DOHH2 (cell line): ENCODE measurements around the gene DCLK1.

Experiments
- CTCF ChIP-seq: fragments of 200-600 bp; sonication (generic); IDR thresholded peaks from one replicate; pipeline ENCODE4 v1.5.1; 2014; ENCODE audit warnings: antibody characterized with exemption, mild to moderate bottlenecking, low read depth, low read length; ENCODE audit not compliant: poor library complexity, severe bottlenecking
- EZH2phosphoT487 ChIP-seq: fragments of 200-600 bp; sonication (generic); IDR thresholded peaks from 2 replicates; pipeline ENCODE4 v1.6.1; 2017; ENCODE audit warnings: borderline replicate concordance, mild to moderate bottlenecking, antibody characterized with exemption, low read length, moderate library complexity, mixed read lengths

- no peak for TF ChIP-seq CTCF
- no peak for TF ChIP-seq EZH2phosphoT487
Measured at GRCh38 chr13:35884211-35884760, 246.9 kb downstream of the DCLK1 start.
